GM10266 (cell line): ENCODE measurements around the gene NPEPL1.

Experiments
- DNase-seq: peaks from one replicate; pipeline ENCODE4 v3.0.0; 2012; ENCODE audit errors: extremely low spot score
- CTCF ChIP-seq: IDR thresholded peaks from 2 replicates; pipeline ENCODE4 v1.5.1; 2012; ENCODE audit warnings: mild to moderate bottlenecking, low read depth; ENCODE audit not compliant: control insufficient read depth, insufficient read depth; ENCODE audit errors: missing control alignments

Gene NPEPL1

DNA sequence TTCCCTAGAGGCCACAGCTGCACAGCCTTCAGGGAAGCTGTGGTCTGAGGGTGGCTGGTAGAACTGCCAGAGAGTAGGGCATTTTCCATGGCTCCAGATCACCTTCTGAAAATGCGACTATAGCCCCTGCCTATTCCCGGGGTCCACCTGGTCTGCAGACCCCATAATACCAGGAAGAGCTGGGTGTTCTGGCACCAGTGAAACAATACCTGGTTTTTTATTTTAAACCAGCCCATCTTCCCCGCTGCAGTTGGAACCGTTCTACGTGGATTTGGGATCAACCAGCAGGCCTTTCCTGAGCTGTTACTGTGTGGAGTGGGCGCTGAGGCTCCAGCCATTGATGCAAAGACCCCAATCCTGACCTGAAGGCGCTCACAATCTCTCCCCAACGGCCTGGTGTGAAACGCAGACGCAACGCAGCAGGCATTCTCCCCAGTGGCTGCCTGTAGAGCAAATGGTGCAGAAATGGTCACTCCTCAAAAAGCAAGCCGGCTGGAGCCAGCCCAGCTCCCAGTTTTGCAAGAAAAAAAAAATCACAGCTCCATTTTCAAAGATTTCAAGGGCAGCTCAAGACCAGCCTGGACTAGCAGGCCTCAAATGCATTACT is 11.3 kb downstream of the NPEPL1 start:
- no peak for TF ChIP-seq CTCF
- no peak for DNase-seq

- DNase-seq: no peak
- TF ChIP-seq CTCF: no peak
These were observed 12.8 kb downstream of the NPEPL1 start for GRCh38 chr20:58705208-58705926.

DNA sequence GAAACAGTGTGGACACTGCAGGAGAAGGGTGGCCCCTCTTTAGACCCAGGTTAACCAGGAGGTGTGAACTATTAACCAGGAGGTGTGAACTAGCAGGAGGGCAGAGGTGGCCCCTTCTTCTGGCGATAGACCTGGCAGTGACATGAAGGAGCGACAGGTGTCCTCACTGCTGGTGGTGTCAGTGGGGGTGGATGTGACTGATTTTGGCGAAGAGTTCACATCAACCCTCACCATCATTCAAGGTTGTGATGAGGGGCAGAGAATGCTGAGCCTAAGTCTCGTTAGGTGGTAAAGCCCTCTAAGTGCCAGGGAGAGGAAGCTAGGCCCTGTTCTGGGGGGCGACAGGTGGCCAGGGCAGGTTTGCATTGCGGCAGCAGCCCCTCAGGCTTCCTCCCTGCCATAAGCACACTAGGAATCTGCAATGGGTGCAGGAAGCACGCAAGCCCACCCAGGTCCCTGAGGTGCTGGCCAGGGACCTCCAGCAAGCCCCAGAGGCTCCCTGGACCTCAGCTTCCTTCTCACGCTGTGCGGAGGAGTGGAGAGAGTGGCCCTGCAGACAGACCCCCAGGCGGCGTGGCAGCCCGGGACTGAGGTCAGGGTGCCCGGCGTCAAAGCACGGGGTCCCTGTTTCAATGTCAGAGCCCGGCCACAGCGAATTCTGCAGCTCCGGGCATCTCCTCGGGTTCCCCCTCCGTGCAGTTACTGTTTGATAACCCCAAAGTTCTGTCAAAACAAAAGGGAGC is 13.7 kb downstream of the NPEPL1 start:
- TF ChIP-seq CTCF: no peak
- no peak for DNase-seq

GRCh38 chr20:58706975-58707681 is 14.5 kb downstream of the NPEPL1 start:
- TF ChIP-seq CTCF: no peak
- DNase-seq: no peak

GRCh38 chr20:58707770-58708169 is 15.2 kb downstream of the NPEPL1 start:
- TF ChIP-seq CTCF: no peak
- DNase-seq: no peak

DNA sequence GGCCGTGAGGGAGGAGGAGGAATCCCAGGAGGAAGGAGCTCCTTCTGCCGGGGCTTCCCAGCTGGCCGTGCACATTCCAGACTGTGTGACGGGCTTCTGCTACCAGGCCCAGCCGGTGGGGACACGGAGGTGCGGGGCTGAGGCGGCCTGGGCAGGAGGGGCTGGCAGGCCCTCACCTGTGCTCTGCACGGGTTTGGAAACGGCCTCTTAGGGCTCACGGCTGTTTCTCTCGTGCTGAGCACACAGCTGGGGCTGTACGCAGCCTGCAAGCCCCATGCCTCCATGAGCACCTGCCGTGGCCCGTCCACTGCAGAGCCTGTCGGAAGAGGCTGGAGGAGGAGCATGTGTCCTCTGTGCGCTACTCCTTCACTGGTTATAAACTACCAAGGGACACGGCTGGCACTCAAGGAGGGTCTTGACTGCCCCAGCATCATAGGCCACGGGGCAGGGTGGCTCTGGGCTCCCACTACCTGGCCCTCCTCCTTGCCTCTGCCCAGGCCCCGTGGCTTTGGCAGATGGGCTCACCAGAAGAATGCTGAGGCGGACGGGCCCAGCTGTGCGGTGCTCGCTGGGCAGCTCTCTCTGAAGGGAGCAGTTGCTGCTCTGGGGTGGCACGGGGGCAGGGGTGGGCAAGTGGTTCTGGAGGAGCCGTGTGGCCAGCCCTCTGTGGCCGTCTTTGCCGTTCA is 15.8 kb downstream of the NPEPL1 start:
- DNase-seq: no peak
- TF ChIP-seq CTCF: no peak
